Breast epithelium (tissue), 3 donors: ENCODE data around the gene NMUR1.

ENCODE experiments used
- CTCF ChIP-seq, 3 donors: fragments of 450-650 bp; IDR thresholded peaks; one replicate each; pipeline ENCODE4 v1.5.1; 2016 to 2017; ENCODE audit warnings: antibody characterized with exemption in 3 of 3, mild to moderate bottlenecking in 3 of 3, moderate library complexity in 3 of 3
- POLR2A ChIP-seq: fragments of 450-650 bp; IDR thresholded peaks from one replicate; pipeline ENCODE4 v1.6.1; 2016; ENCODE audit warnings: antibody characterized with exemption, mild to moderate bottlenecking, moderate library complexity
- POLR2AphosphoS5 ChIP-seq, 3 donors: sonication (generic); formaldehyde crosslinking; IDR thresholded peaks; one replicate each; pipeline ENCODE4 v1.6.1; 2017; ENCODE audit warnings: antibody characterized with exemption in 3 of 3

GRCh38 chr2:231554748-231555545 is 24.7 kb upstream of the NMUR1 start:
- no peak for TF ChIP-seq CTCF (IDR thresholded peaks at IDR 0.05)
- no peak for TF ChIP-seq POLR2A
- TF ChIP-seq POLR2AphosphoS5 (IDR thresholded peaks at IDR 0.05): no peak
